K562 (cell line): ENCODE measurements around the gene SAPCD1. TPM values are rescaled to one million over a fixed set of nuclear protein-coding genes. Genes with fewer than 3 reads are reported as not detected.

Source experiments
- CBFA2T3 ChIP-seq: fragments of 450-650 bp; IDR thresholded peaks from 2 replicates; pipeline ENCODE4 v1.6.1; 2017
- ILF3 ChIP-seq: fragments of 450-650 bp; IDR thresholded peaks from 2 replicates; pipeline ENCODE4 v1.6.1; 2018; ENCODE audit warnings: antibody characterized with exemption, mild to moderate bottlenecking, moderate library complexity, borderline replicate concordance
- ZNF324 ChIP-seq: fragments of 250-450 bp; sonication (Bioruptor Pico); IDR thresholded peaks from 2 replicates; pipeline ENCODE4 v1.4.0; 2020; ENCODE audit warnings: mild to moderate bottlenecking
- ZNF408 ChIP-seq: fragments of 250-450 bp; sonication (Bioruptor Pico); IDR thresholded peaks from 2 replicates; pipeline ENCODE4 v1.4.0; 2020; ENCODE audit warnings: low read depth, mild to moderate bottlenecking, moderate library complexity
- polyA plus RNA-seq, 8 experiments: library from polyadenylated mRNA; depleted of rRNA in 4 of 8; stranded (reverse) in 5 of 8; unstranded in 3 of 8; fragments of >200 nt; fragmentation: Nextera tagmentation in 2 of 8; fragmentation: Illumina TruSeq in 1 of 8; extraction: Ambion mirVana in 2 of 8; extraction: Trizol in 1 of 8; gene quantifications; 2 replicates each; pipeline versions ENCODE4 v1.2.1 to v1.2.3, GENCODE V29; 2011 to 2014; ENCODE audit warnings: inconsistent platforms in 1 of 8, missing spikeins in 1 of 8
- total RNA-seq, 7 experiments: library from RNA; depleted of rRNA in 6 of 7; stranded (reverse); fragments of >200 nt in 6 of 7; fragmentation: Illumina TruSeq in 2 of 7; extraction: Trizol in 2 of 7; gene quantifications; 2 replicates each; pipeline versions ENCODE4 v1.2.1 to v1.2.3, GENCODE V29; 2011 to 2021; ENCODE audit warnings: low replicate concordance in 1 of 7
- TF ChIP-seq, protein P1 (sequence below): sonication (generic); formaldehyde crosslinking; IDR thresholded peaks from 2 replicates; pipeline ENCODE4 v1.8.1; 2023; ENCODE audit warnings: mild to moderate bottlenecking, missing genetic modification reagents, moderate library complexity
- TF ChIP-seq, protein P2 (sequence below): fragments of 450-650 bp; IDR thresholded peaks from 2 replicates; pipeline ENCODE4 v1.7.1; 2018; ENCODE audit warnings: mild to moderate bottlenecking, low read depth; ENCODE audit not compliant: partially characterized antibody
- TF ChIP-seq, protein P3 (sequence below): fragments of 450-650 bp; IDR thresholded peaks from 2 replicates; pipeline ENCODE4 v1.6.1; 2016; ENCODE audit warnings: mild to moderate bottlenecking, moderate library complexity
- TF ChIP-seq, protein P4 (sequence below), 3 experiments: fragments of 200-800 bp in 1 of 3; sonication (Bioruptor generic) in 1 of 3; sonication (generic) in 1 of 3; formaldehyde crosslinking in 1 of 3; IDR thresholded peaks; 2 replicates each; pipeline versions ENCODE4 v1.6.1 to v1.8.0; 2016 to 2022; ENCODE audit warnings: mild to moderate bottlenecking in 2 of 3, missing compliant biosample characterization in 2 of 3, missing genetic modification characterization in 2 of 3, missing genetic modification reagents in 1 of 3

The SAPCD1 gene
- total and polyA plus RNA-seq, 9 of the 15 experiments (the other 6 are each of a cell fraction or from before 2014, with no cell fraction given), result 2.6 to 30.2 (median 7.4) TPM

DNA sequence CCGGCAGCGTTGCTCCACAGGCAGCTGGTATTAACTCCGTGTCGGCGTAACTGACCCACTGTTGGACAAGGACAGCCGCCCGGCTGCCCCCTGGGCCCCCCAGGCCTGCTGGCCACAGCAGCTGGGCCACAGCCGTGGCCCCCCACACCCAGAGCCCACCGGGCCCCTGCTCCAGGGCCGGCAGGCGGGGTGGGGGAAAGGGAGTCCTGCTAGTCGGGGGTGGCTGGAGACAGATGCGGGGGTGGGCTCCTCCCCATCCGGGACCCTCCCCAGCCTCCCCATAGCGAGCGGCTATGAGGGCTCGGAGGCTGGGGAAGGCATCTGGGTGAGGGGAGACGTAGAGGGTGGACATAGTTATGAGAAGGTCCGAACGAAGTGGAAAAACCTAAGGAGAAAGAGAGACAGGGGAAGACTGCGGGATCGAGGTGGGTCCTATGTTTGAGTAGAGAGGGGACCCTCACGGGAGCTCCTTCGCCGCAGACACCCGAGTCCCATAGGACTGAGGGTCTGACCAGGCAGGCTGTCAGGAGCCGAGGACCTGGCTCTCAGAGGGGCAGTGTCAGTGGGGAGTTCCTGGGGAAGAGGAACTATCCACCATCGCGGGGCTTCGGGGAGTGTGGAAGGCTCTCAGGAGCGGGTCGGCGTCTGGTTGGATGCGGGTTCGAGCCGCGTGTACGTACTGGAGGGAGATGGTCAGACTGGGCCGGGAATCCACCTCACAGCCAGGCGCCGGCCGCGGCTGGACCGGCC, 32.6 kb downstream of the SAPCD1 start (continued):
- TF ChIP-seq, protein P1, sequence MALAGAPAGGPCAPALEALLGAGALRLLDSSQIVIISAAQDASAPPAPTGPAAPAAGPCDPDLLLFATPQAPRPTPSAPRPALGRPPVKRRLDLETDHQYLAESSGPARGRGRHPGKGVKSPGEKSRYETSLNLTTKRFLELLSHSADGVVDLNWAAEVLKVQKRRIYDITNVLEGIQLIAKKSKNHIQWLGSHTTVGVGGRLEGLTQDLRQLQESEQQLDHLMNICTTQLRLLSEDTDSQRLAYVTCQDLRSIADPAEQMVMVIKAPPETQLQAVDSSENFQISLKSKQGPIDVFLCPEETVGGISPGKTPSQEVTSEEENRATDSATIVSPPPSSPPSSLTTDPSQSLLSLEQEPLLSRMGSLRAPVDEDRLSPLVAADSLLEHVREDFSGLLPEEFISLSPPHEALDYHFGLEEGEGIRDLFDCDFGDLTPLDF (CRISPR knock-in tag), result 0 out of 2 replicates have a peak, but pooled peaks have one; percentile 7
- TF ChIP-seq, protein P2, sequence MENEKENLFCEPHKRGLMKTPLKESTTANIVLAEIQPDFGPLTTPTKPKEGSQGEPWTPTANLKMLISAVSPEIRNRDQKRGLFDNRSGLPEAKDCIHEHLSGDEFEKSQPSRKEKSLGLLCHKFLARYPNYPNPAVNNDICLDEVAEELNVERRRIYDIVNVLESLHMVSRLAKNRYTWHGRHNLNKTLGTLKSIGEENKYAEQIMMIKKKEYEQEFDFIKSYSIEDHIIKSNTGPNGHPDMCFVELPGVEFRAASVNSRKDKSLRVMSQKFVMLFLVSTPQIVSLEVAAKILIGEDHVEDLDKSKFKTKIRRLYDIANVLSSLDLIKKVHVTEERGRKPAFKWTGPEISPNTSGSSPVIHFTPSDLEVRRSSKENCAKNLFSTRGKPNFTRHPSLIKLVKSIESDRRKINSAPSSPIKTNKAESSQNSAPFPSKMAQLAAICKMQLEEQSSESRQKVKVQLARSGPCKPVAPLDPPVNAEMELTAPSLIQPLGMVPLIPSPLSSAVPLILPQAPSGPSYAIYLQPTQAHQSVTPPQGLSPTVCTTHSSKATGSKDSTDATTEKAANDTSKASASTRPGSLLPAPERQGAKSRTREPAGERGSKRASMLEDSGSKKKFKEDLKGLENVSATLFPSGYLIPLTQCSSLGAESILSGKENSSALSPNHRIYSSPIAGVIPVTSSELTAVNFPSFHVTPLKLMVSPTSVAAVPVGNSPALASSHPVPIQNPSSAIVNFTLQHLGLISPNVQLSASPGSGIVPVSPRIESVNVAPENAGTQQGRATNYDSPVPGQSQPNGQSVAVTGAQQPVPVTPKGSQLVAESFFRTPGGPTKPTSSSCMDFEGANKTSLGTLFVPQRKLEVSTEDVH, result peak; percentile 42
- no peak for TF ChIP-seq CBFA2T3
- TF ChIP-seq ZNF408 (CRISPR knock-in tag), result 0 out of 2 replicates have a peak, but pooled peaks have one; percentile 5
- TF ChIP-seq, protein P3, sequence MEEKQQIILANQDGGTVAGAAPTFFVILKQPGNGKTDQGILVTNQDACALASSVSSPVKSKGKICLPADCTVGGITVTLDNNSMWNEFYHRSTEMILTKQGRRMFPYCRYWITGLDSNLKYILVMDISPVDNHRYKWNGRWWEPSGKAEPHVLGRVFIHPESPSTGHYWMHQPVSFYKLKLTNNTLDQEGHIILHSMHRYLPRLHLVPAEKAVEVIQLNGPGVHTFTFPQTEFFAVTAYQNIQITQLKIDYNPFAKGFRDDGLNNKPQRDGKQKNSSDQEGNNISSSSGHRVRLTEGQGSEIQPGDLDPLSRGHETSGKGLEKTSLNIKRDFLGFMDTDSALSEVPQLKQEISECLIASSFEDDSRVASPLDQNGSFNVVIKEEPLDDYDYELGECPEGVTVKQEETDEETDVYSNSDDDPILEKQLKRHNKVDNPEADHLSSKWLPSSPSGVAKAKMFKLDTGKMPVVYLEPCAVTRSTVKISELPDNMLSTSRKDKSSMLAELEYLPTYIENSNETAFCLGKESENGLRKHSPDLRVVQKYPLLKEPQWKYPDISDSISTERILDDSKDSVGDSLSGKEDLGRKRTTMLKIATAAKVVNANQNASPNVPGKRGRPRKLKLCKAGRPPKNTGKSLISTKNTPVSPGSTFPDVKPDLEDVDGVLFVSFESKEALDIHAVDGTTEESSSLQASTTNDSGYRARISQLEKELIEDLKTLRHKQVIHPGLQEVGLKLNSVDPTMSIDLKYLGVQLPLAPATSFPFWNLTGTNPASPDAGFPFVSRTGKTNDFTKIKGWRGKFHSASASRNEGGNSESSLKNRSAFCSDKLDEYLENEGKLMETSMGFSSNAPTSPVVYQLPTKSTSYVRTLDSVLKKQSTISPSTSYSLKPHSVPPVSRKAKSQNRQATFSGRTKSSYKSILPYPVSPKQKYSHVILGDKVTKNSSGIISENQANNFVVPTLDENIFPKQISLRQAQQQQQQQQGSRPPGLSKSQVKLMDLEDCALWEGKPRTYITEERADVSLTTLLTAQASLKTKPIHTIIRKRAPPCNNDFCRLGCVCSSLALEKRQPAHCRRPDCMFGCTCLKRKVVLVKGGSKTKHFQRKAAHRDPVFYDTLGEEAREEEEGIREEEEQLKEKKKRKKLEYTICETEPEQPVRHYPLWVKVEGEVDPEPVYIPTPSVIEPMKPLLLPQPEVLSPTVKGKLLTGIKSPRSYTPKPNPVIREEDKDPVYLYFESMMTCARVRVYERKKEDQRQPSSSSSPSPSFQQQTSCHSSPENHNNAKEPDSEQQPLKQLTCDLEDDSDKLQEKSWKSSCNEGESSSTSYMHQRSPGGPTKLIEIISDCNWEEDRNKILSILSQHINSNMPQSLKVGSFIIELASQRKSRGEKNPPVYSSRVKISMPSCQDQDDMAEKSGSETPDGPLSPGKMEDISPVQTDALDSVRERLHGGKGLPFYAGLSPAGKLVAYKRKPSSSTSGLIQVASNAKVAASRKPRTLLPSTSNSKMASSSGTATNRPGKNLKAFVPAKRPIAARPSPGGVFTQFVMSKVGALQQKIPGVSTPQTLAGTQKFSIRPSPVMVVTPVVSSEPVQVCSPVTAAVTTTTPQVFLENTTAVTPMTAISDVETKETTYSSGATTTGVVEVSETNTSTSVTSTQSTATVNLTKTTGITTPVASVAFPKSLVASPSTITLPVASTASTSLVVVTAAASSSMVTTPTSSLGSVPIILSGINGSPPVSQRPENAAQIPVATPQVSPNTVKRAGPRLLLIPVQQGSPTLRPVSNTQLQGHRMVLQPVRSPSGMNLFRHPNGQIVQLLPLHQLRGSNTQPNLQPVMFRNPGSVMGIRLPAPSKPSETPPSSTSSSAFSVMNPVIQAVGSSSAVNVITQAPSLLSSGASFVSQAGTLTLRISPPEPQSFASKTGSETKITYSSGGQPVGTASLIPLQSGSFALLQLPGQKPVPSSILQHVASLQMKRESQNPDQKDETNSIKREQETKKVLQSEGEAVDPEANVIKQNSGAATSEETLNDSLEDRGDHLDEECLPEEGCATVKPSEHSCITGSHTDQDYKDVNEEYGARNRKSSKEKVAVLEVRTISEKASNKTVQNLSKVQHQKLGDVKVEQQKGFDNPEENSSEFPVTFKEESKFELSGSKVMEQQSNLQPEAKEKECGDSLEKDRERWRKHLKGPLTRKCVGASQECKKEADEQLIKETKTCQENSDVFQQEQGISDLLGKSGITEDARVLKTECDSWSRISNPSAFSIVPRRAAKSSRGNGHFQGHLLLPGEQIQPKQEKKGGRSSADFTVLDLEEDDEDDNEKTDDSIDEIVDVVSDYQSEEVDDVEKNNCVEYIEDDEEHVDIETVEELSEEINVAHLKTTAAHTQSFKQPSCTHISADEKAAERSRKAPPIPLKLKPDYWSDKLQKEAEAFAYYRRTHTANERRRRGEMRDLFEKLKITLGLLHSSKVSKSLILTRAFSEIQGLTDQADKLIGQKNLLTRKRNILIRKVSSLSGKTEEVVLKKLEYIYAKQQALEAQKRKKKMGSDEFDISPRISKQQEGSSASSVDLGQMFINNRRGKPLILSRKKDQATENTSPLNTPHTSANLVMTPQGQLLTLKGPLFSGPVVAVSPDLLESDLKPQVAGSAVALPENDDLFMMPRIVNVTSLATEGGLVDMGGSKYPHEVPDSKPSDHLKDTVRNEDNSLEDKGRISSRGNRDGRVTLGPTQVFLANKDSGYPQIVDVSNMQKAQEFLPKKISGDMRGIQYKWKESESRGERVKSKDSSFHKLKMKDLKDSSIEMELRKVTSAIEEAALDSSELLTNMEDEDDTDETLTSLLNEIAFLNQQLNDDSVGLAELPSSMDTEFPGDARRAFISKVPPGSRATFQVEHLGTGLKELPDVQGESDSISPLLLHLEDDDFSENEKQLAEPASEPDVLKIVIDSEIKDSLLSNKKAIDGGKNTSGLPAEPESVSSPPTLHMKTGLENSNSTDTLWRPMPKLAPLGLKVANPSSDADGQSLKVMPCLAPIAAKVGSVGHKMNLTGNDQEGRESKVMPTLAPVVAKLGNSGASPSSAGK, result peak; percentile 93
- TF ChIP-seq ZNF324, result peak; percentile 48; the same call in 1 of the 2 replicates
- TF ChIP-seq ILF3, result no peak
- TF ChIP-seq, protein P4, sequence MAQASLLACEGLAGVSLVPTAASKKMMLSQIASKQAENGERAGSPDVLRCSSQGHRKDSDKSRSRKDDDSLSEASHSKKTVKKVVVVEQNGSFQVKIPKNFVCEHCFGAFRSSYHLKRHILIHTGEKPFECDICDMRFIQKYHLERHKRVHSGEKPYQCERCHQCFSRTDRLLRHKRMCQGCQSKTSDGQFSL (CRISPR knock-in tag; IDR thresholded peaks at IDR 0.05), result peak; percentile 44
- TF ChIP-seq, protein P4 (tag; IDR thresholded peaks at IDR 0.05), result no peak
